ENCODE results near the gene TSEN15. TPM values are rescaled to one million over a fixed set of nuclear protein-coding genes. Genes with fewer than 3 reads are reported as not detected.
"Not testable (repeated sequence)": the region's sequence is repeated elsewhere in the genome, so short reads cannot be mapped to it uniquely, and the experiment has no call there.

The TSEN15 gene
- total RNA-seq, 2 donors from 2014 or later, result 24.8 to 29.7 TPM

- H3K27me3 ChIP-seq (replicated peaks; ENCODE audit: insufficient read depth), result no peaks in the 10 kb centered on the region
- no peak overlapping the region for H3K4me3 ChIP-seq
- DNase-seq (ENCODE audit: low spot score), result no peak
- no peaks in the 10 kb centered on the region for H3K36me3 ChIP-seq
- H3K4me1 ChIP-seq (ENCODE audit: control insufficient read depth in 1 of 2, low read depth in 2 of 2), result peaks cover 6 to 8% of the 10 kb centered on the region in 2 donors
- TF ChIP-seq, protein P1, sequence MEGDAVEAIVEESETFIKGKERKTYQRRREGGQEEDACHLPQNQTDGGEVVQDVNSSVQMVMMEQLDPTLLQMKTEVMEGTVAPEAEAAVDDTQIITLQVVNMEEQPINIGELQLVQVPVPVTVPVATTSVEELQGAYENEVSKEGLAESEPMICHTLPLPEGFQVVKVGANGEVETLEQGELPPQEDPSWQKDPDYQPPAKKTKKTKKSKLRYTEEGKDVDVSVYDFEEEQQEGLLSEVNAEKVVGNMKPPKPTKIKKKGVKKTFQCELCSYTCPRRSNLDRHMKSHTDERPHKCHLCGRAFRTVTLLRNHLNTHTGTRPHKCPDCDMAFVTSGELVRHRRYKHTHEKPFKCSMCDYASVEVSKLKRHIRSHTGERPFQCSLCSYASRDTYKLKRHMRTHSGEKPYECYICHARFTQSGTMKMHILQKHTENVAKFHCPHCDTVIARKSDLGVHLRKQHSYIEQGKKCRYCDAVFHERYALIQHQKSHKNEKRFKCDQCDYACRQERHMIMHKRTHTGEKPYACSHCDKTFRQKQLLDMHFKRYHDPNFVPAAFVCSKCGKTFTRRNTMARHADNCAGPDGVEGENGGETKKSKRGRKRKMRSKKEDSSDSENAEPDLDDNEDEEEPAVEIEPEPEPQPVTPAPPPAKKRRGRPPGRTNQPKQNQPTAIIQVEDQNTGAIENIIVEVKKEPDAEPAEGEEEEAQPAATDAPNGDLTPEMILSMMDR (IDR thresholded peaks at IDR 0.05), result no peak
- no peak for ATAC-seq (ENCODE audit: insufficient number of reproducible peaks, low FRiP score, low read depth)
- H3K9me3 ChIP-seq, result no peaks in the 10 kb centered on the region
- H3K27ac ChIP-seq, result no peak overlapping the region
Observed at GRCh38 chr1:184039126-184039525, 12.4 kb upstream of the TSEN15 start.

DNA sequence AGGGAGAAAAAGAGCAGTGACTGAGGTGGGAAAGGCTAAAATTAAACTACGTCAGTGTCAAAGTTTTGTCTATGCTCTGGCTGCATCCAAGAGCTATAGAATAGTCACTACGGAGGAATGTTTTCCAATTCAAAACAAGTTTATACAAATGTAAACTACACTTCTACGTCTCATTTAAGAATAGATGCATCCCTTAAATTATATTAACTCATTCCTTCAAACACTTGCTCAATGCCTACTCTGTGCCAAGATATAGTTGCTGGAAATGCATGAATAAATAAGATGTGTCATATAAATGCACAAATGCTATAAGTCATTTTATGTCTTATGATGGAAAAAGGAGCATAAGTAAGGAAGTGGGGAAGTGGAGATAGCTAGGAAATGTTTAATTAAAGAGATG, 9.8 kb upstream of the TSEN15 start:
- no peak overlapping the region for H3K27ac ChIP-seq
- TF ChIP-seq, protein P1 (IDR thresholded peaks at IDR 0.05), result no peak
- DNase-seq (ENCODE audit: low spot score) (no peak), ATAC-seq (ENCODE audit: insufficient number of reproducible peaks, low FRiP score, low read depth) (no peak)
- no peaks in the 10 kb centered on the region for H3K27me3 ChIP-seq (replicated peaks; ENCODE audit: insufficient read depth)
- no peaks in the 10 kb centered on the region for H3K4me1 ChIP-seq (ENCODE audit: control insufficient read depth in 1 of 2, low read depth in 2 of 2)
- no peak overlapping the region for H3K4me3 ChIP-seq
- no peaks in the 10 kb centered on the region for H3K36me3 ChIP-seq
- no peaks in the 10 kb centered on the region for H3K9me3 ChIP-seq

DNA sequence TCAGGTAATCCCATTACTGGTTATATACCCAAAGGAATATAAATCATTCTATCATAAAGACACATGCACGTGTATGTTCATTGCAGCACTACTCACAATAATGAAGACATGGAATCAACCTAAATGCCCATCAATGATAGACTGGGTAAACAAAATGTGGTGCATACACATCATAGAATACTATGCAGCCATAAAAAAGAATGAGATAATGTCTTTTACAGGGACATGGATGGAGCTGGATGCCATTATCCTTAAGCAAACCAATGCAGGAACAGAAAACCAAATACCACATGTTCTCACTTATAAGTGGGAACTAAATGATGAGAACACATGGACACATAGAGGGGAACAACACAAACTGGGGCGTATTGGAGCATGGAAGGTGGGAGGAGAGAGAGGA, 8.2 kb upstream of the TSEN15 start:
- not testable (repeated sequence) for ATAC-seq (ENCODE audit: insufficient number of reproducible peaks, low FRiP score, low read depth); H3K36me3 ChIP-seq; H3K4me1 ChIP-seq (ENCODE audit: control insufficient read depth in 1 of 2, low read depth in 2 of 2); H3K27me3 ChIP-seq (replicated peaks; ENCODE audit: insufficient read depth); DNase-seq (ENCODE audit: low spot score); H3K27ac ChIP-seq; H3K9me3 ChIP-seq; H3K4me3 ChIP-seq

- ATAC-seq (ENCODE audit: insufficient number of reproducible peaks, low FRiP score, low read depth) (no peak), DNase-seq (ENCODE audit: low spot score) (no peak)
- Histone ChIP-seq H3K4me3 (no peak overlapping the region), H3K36me3 (no peaks in the 10 kb centered on the region), H3K27ac (no peak overlapping the region), H3K27me3 (replicated peaks; ENCODE audit: insufficient read depth) (no peaks in the 10 kb centered on the region), H3K4me1 (ENCODE audit: control insufficient read depth in 1 of 2, low read depth in 2 of 2) (no peaks in the 10 kb centered on the region), H3K9me3 (no peaks in the 10 kb centered on the region)
- TF ChIP-seq, protein P1 (IDR thresholded peaks at IDR 0.05), result no peak
Observed at GRCh38 chr1:184044603-184045376, 6.7 kb upstream of the TSEN15 start.

GRCh38 chr1:184047541-184047940, 4.0 kb upstream of the TSEN15 start:
- not testable (repeated sequence) for H3K36me3 ChIP-seq; H3K4me3 ChIP-seq; H3K27me3 ChIP-seq (replicated peaks; ENCODE audit: insufficient read depth); H3K27ac ChIP-seq; ATAC-seq (ENCODE audit: insufficient number of reproducible peaks, low FRiP score, low read depth); DNase-seq (ENCODE audit: low spot score); H3K9me3 ChIP-seq
- H3K4me1 ChIP-seq (ENCODE audit: control insufficient read depth in 1 of 2, low read depth in 2 of 2), result peaks cover 3 to 11% of the 10 kb centered on the region in 2 donors

- no peak overlapping the region for H3K4me3 ChIP-seq
- TF ChIP-seq, protein P1 (IDR thresholded peaks at IDR 0.05), result no peak
- no peaks in the 10 kb centered on the region for H3K27me3 ChIP-seq (replicated peaks; ENCODE audit: insufficient read depth)
- ATAC-seq (ENCODE audit: insufficient number of reproducible peaks, low FRiP score, low read depth) (no peak), DNase-seq (ENCODE audit: low spot score) (no peak)
- no peaks in the 10 kb centered on the region for H3K36me3 ChIP-seq
- H3K4me1 ChIP-seq (ENCODE audit: control insufficient read depth in 1 of 2, low read depth in 2 of 2), result peaks cover 7 to 22% of the 10 kb centered on the region in 2 donors
- H3K27ac ChIP-seq, result no peak overlapping the region
- no peaks in the 10 kb centered on the region for H3K9me3 ChIP-seq
Observed at GRCh38 chr1:184048561-184049240, 2.8 kb upstream of the TSEN15 start.
